Measurements from ENCODE around the gene PHYHIPL. TPM values are rescaled to one million over a fixed set of nuclear protein-coding genes. Genes with fewer than 3 reads are reported as not detected.

The PHYHIPL gene
- total RNA-seq, 1 experiment from 2014 or later, result not detected

DNA sequence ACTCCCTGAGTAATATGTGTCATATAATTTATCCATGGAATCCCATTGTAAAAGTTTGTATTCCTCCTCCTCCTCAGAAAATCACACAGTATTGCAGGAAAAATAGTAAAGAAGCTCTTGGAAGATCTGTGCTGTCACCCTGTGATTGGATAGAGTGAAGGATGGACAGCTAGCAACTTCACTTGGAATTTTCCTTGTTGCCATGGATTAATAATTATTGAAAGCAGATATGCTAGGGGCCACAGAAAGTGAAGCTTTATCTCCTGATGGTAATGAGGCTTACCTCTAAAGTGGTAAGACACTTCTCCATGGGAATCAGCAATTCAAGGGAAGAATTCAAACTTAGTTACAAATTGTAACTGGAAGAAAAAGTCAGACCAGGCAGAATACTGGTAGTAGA is 48.8 kb downstream of the PHYHIPL start:
- no TSS peak for BruUV-seq (replicated peaks)
- Histone ChIP-seq H3K9me2 (replicated peaks; ENCODE audit: low read length) (no peaks in the 10 kb centered on the region), H3K27ac (ENCODE audit: low read length) (no peak overlapping the region), H3K4me1 (ENCODE audit: insufficient read depth, low read length) (no peaks in the 10 kb centered on the region), H3K4me2 (ENCODE audit: low read length) (no peak overlapping the region), H3F3A (ENCODE audit: low read length, unreplicated experiment) (no peaks in the 10 kb centered on the region), H3K27me3 (ENCODE audit: low read length) (peaks cover 70% of the 10 kb centered on the region), H3K36me3 (ENCODE audit: low read depth, low read length) (no peaks in the 10 kb centered on the region), H4K20me1 (ENCODE audit: low read length) (no peaks in the 10 kb centered on the region), H3K79me2 (ENCODE audit: low read length) (no peaks in the 10 kb centered on the region), H3K9ac (ENCODE audit: low read length) (no peak overlapping the region), H2AFZ (ENCODE audit: low read length) (no peak overlapping the region), H3K4me3 (ENCODE audit: low read length) (no peak overlapping the region), H3K9me3 (ENCODE audit: low read length) (no peaks in the 10 kb centered on the region)
- ChIA-PET CTCF (no interaction called here), POLR2A (ENCODE audit: unreplicated experiment) (no interaction called here)
- ATAC-seq, result no peak
- no peak for TF ChIP-seq EZH2 (IDR thresholded peaks at IDR 0.05; ENCODE audit: low read length, unreplicated experiment)
- TF ChIP-seq EZH2phosphoT487 (IDR thresholded peaks at IDR 0.05; ENCODE audit: borderline replicate concordance, low read length), result no peak
- TF ChIP-seq, protein P1, sequence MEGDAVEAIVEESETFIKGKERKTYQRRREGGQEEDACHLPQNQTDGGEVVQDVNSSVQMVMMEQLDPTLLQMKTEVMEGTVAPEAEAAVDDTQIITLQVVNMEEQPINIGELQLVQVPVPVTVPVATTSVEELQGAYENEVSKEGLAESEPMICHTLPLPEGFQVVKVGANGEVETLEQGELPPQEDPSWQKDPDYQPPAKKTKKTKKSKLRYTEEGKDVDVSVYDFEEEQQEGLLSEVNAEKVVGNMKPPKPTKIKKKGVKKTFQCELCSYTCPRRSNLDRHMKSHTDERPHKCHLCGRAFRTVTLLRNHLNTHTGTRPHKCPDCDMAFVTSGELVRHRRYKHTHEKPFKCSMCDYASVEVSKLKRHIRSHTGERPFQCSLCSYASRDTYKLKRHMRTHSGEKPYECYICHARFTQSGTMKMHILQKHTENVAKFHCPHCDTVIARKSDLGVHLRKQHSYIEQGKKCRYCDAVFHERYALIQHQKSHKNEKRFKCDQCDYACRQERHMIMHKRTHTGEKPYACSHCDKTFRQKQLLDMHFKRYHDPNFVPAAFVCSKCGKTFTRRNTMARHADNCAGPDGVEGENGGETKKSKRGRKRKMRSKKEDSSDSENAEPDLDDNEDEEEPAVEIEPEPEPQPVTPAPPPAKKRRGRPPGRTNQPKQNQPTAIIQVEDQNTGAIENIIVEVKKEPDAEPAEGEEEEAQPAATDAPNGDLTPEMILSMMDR (conservative IDR thresholded peaks at IDR 0.05; ENCODE audit: low read depth, low read length), result no peak
- no peak for DNase-seq
- intact Hi-C loops (cut with micrococcal nuclease), result no loop called here

DNA sequence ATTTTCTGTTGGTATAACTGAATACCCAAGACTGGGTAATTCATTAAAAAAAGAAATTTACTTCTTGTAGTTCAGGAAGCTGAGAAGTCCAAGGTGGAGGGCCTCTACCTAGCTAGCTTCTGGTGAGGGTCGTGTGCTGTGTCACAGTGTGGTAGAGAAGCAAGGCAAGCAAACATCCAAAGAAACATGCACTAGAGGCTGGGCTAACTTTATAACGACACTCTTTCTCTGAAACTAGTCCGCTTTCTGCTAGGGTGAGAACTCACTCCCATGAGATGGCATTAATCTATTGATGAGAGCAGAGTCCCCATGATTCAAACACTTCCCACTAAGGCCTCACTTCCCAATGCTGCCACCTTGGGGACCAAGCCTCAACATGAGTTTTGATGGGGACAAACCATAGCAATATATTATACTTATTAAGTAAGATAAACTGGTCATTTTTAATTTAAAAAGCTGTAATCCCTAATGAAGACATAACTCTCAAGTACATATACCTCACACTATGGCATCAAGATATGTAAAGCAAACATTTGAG is 50.8 kb downstream of the PHYHIPL start:
- H3K4me2 ChIP-seq (ENCODE audit: low read length), result no peak overlapping the region
- no TSS peak for BruUV-seq (replicated peaks)
- H3K36me3 ChIP-seq (ENCODE audit: low read depth, low read length), result no peaks in the 10 kb centered on the region
- TF ChIP-seq EZH2phosphoT487 (IDR thresholded peaks at IDR 0.05; ENCODE audit: borderline replicate concordance, low read length), result no peak
- TF ChIP-seq, protein P1 (conservative IDR thresholded peaks at IDR 0.05; ENCODE audit: low read depth, low read length), result peak; percentile 49
- TF ChIP-seq EZH2 (IDR thresholded peaks at IDR 0.05; ENCODE audit: low read length, unreplicated experiment), result no peak
- H3F3A ChIP-seq (ENCODE audit: low read length, unreplicated experiment), result no peaks in the 10 kb centered on the region
- H3K27me3 ChIP-seq (ENCODE audit: low read length), result peaks cover 70% of the 10 kb centered on the region
- H3K79me2 ChIP-seq (ENCODE audit: low read length), result no peaks in the 10 kb centered on the region
- no peaks in the 10 kb centered on the region for H3K9me3 ChIP-seq (ENCODE audit: low read length)
- DNase-seq, result peak; percentile 25
- intact Hi-C loops (cut with micrococcal nuclease), result no loop called here
- CTCF ChIA-PET, result no interaction called here
- no peak for ATAC-seq
- no peak overlapping the region for H3K4me3 ChIP-seq (ENCODE audit: low read length)
- H3K9ac ChIP-seq (ENCODE audit: low read length), result no peak overlapping the region
- POLR2A ChIA-PET (ENCODE audit: unreplicated experiment), result no interaction called here
- H3K9me2 ChIP-seq (replicated peaks; ENCODE audit: low read length), result no peaks in the 10 kb centered on the region
- no peak overlapping the region for H3K27ac ChIP-seq (ENCODE audit: low read length)
- H3K4me1 ChIP-seq (ENCODE audit: insufficient read depth, low read length), result no peaks in the 10 kb centered on the region
- no peak overlapping the region for H2AFZ ChIP-seq (ENCODE audit: low read length)
- no peaks in the 10 kb centered on the region for H4K20me1 ChIP-seq (ENCODE audit: low read length)

DNA sequence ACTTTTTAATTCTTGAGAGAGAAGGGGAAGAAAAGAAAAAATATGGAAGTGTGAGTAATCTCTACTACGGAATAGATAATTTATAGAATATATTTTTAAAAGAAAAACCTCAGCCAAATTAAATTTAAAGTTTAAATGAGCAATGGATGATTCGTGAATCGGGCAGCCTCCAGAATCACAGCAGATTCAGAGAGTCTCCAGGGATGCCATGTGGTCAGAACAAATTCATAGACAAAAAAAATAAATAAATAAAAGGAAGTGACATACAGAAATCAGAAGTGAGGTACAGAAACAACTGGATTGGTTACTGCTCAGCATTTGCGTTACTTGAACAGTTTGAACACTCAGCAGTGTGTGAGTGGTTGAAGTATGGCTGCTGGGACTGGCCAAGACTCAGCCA is 53.0 kb downstream of the PHYHIPL start:
- ATAC-seq (no peak), DNase-seq (no peak)
- CTCF ChIA-PET, result no interaction called here
- POLR2A ChIA-PET (ENCODE audit: unreplicated experiment), result interaction anchor here (0.6 kb wide), 1 partner anchor 1855 kb away, joined by 3 read pairs; no protein-coding TSS in a partner anchor
- H3K79me2 ChIP-seq (ENCODE audit: low read length), result no peaks in the 10 kb centered on the region
- no TSS peak for BruUV-seq (replicated peaks)
- no peak for TF ChIP-seq EZH2 (IDR thresholded peaks at IDR 0.05; ENCODE audit: low read length, unreplicated experiment)
- TF ChIP-seq, protein P1 (conservative IDR thresholded peaks at IDR 0.05; ENCODE audit: low read depth, low read length), result no peak
- TF ChIP-seq EZH2phosphoT487 (IDR thresholded peaks at IDR 0.05; ENCODE audit: borderline replicate concordance, low read length), result no peak
- no peaks in the 10 kb centered on the region for H3K9me3 ChIP-seq (ENCODE audit: low read length)
- no peaks in the 10 kb centered on the region for H3F3A ChIP-seq (ENCODE audit: low read length, unreplicated experiment)
- no peaks in the 10 kb centered on the region for H3K9me2 ChIP-seq (replicated peaks; ENCODE audit: low read length)
- H3K4me2 ChIP-seq (ENCODE audit: low read length), result no peak overlapping the region
- intact Hi-C loops (cut with micrococcal nuclease), result no loop called here
- H3K27ac ChIP-seq (ENCODE audit: low read length), result no peak overlapping the region
- H2AFZ ChIP-seq (ENCODE audit: low read length), result no peak overlapping the region
- peaks cover 8% of the 10 kb centered on the region for H3K4me1 ChIP-seq (ENCODE audit: insufficient read depth, low read length)
- peaks cover 62% of the 10 kb centered on the region for H3K27me3 ChIP-seq (ENCODE audit: low read length)
- no peaks in the 10 kb centered on the region for H3K36me3 ChIP-seq (ENCODE audit: low read depth, low read length)
- H3K4me3 ChIP-seq (ENCODE audit: low read length), result no peak overlapping the region
- no peak overlapping the region for H3K9ac ChIP-seq (ENCODE audit: low read length)
- no peaks in the 10 kb centered on the region for H4K20me1 ChIP-seq (ENCODE audit: low read length)

Data from PC-3 (cell line).